B cell (primary cell): ENCODE measurements around the gene GRIA3.

ENCODE experiments used
- CTCF ChIP-seq: fragments of 200-600 bp; IDR thresholded peaks from one replicate; pipeline ENCODE4 v1.8.0; 2022; ENCODE audit warnings: antibody characterized with exemption, mild to moderate bottlenecking
- EZH2 ChIP-seq: IDR thresholded peaks from 2 replicates; pipeline ENCODE4 v1.6.1; 2012; ENCODE audit warnings: borderline replicate concordance, low read depth, mild to moderate bottlenecking, moderate library complexity, low read length; ENCODE audit not compliant: insufficient read depth, poor library complexity, severe bottlenecking

GRCh38 chrX:123339221-123339905 is 155.3 kb downstream of the GRIA3 start:
- TF ChIP-seq EZH2 = no peak
- no peak for TF ChIP-seq CTCF
